GM12878 (cell line): ENCODE data around the gene FAM9C. TPM values are rescaled to one million over a fixed set of nuclear protein-coding genes. Genes with fewer than 3 reads are reported as not detected.

Source experiments
- CUX1 ChIP-seq: IDR thresholded peaks from 2 replicates; pipeline ENCODE4 v1.6.1; 2012; ENCODE audit warnings: improper control_type of control experiment, low read depth, low read length; ENCODE audit not compliant: insufficient replicate concordance
- EP300 ChIP-seq, 2 experiments: fragments of 150-350 bp in 1 of 2; IDR thresholded peaks; 2 replicates each; pipeline ENCODE4 v1.6.1; 2011 to 2012; ENCODE audit warnings: low read depth in 2 of 2, low read length in 2 of 2, borderline replicate concordance in 1 of 2, improper control_type of control experiment in 1 of 2, inconsistent platforms in 1 of 2; ENCODE audit not compliant: control insufficient read depth in 1 of 2
- HDAC2 ChIP-seq: fragments of 200-600 bp; sonication (generic); IDR thresholded peaks from 2 replicates; pipeline ENCODE4 v1.6.1; 2017
- NFYA ChIP-seq: IDR thresholded peaks from 2 replicates; pipeline ENCODE4 v1.6.1; 2011; ENCODE audit warnings: low read depth, mild to moderate bottlenecking, low read length, improper control_type of control experiment, borderline replicate concordance
- NR2F1 ChIP-seq: fragments of 450-650 bp; conservative IDR thresholded peaks from 2 replicates; pipeline ENCODE4 v1.6.1; 2017; ENCODE audit warnings: mild to moderate bottlenecking
- PML ChIP-seq: IDR thresholded peaks from 2 replicates; pipeline ENCODE4 v1.6.1; 2012; ENCODE audit warnings: low read length, inconsistent platforms
- RBBP5 ChIP-seq: fragments of 200-600 bp; sonication (generic); conservative IDR thresholded peaks from 2 replicates; pipeline ENCODE4 v1.6.1; 2016
- RCOR1 ChIP-seq: conservative IDR thresholded peaks from 2 replicates; pipeline ENCODE4 v1.6.1; 2012; ENCODE audit warnings: low read depth, low read length, improper control_type of control experiment
- RUNX3 ChIP-seq: IDR thresholded peaks from 2 replicates; pipeline ENCODE4 v1.6.1; 2012; ENCODE audit warnings: low read length, inconsistent platforms
- SUZ12 ChIP-seq: fragments of 200-600 bp; sonication (generic); IDR thresholded peaks from one replicate; pipeline ENCODE4 v1.6.1; 2018; ENCODE audit warnings: antibody characterized with exemption, mild to moderate bottlenecking; ENCODE audit not compliant: unreplicated experiment
- YBX1 ChIP-seq: fragments of 450-650 bp; IDR thresholded peaks from 2 replicates; pipeline ENCODE4 v1.6.1; 2016; ENCODE audit warnings: antibody characterized with exemption
- ZNF274 ChIP-seq: IDR thresholded peaks from one replicate; pipeline ENCODE4 v1.8.0; 2011; ENCODE audit not compliant: insufficient read length, insufficient read depth
- polyA plus RNA-seq, 11 experiments: library from polyadenylated mRNA; depleted of rRNA in 4 of 11; unstranded in 6 of 11; stranded (reverse) in 5 of 11; fragments of >200 nt; fragmentation: Nextera tagmentation in 4 of 11; fragmentation: Illumina TruSeq in 1 of 11; extraction: Ambion mirVana in 4 of 11; extraction: Trizol in 1 of 11; gene quantifications; 1 replicate in 1 of 11; 2 replicates in 10 of 11; pipeline versions ENCODE4 v1.2.1 to v1.2.3, GENCODE V29; 2011 to 2016; ENCODE audit warnings: inconsistent platforms in 2 of 11, missing spikeins in 2 of 11, low read depth in 1 of 11
- total RNA-seq, 4 experiments: library from RNA; depleted of rRNA in 3 of 4; stranded (reverse); fragments of >200 nt in 3 of 4; fragmentation: Illumina TruSeq in 1 of 4; extraction: Trizol in 1 of 4; gene quantifications; 2 replicates each; pipeline versions ENCODE4 v1.2.1 to v1.2.3, GENCODE V29; 2013 to 2021
- TF ChIP-seq, protein P1 (sequence below): fragments of 450-650 bp; formaldehyde crosslinking; IDR thresholded peaks from 2 replicates; pipeline ENCODE4 v1.4.0; 2020; ENCODE audit warnings: mild to moderate bottlenecking, moderate library complexity
- TF ChIP-seq, protein P2 (sequence below): fragments of 450-650 bp; IDR thresholded peaks from 2 replicates; pipeline ENCODE4 v1.6.1; 2017; ENCODE audit warnings: mild to moderate bottlenecking, moderate library complexity
- TF ChIP-seq, protein P3 (sequence below): fragments of 450-650 bp; IDR thresholded peaks from 2 replicates; pipeline ENCODE4 v1.6.1; 2017; ENCODE audit warnings: borderline replicate concordance

The FAM9C gene
- total and polyA plus RNA-seq, 10 of the 15 experiments (the other 5 are each of a cell fraction or from before 2014, with no cell fraction given): 0.01 to 0.03 TPM; not detected in 8

GRCh38 chrX:13000301-13000811 lies 44.1 kb downstream of the FAM9C start (continued):
- TF ChIP-seq, protein P1, sequence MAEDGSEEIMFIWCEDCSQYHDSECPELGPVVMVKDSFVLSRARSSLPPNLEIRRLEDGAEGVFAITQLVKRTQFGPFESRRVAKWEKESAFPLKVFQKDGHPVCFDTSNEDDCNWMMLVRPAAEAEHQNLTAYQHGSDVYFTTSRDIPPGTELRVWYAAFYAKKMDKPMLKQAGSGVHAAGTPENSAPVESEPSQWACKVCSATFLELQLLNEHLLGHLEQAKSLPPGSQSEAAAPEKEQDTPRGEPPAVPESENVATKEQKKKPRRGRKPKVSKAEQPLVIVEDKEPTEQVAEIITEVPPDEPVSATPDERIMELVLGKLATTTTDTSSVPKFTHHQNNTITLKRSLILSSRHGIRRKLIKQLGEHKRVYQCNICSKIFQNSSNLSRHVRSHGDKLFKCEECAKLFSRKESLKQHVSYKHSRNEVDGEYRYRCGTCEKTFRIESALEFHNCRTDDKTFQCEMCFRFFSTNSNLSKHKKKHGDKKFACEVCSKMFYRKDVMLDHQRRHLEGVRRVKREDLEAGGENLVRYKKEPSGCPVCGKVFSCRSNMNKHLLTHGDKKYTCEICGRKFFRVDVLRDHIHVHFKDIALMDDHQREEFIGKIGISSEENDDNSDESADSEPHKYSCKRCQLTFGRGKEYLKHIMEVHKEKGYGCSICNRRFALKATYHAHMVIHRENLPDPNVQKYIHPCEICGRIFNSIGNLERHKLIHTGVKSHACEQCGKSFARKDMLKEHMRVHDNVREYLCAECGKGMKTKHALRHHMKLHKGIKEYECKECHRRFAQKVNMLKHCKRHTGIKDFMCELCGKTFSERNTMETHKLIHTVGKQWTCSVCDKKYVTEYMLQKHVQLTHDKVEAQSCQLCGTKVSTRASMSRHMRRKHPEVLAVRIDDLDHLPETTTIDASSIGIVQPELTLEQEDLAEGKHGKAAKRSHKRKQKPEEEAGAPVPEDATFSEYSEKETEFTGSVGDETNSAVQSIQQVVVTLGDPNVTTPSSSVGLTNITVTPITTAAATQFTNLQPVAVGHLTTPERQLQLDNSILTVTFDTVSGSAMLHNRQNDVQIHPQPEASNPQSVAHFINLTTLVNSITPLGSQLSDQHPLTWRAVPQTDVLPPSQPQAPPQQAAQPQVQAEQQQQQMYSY (CRISPR knock-in tag): no peak
- TF ChIP-seq CUX1 (peak; percentile 62), NFYA (no peak), SUZ12 (no peak), HDAC2 (no peak), YBX1 (no peak), EP300 (IDR thresholded peaks at IDR 0.05; ENCODE audit: borderline replicate concordance in 1 of 2, control insufficient read depth in 1 of 2, low read depth in 2 of 2, low read length in 2 of 2) (peak; percentile 73; a peak in 2 of 4 replicates), RBBP5 (no peak), NR2F1 (no peak), RCOR1 (0 out of 2 replicates have a peak, but pooled peaks have one; percentile 33), RUNX3 (peak; percentile 3; the same call in 1 of the 2 replicates), PML (0 out of 2 replicates have a peak, but pooled peaks have one; percentile 61), ZNF274 (no peak)
- TF ChIP-seq, protein P2, sequence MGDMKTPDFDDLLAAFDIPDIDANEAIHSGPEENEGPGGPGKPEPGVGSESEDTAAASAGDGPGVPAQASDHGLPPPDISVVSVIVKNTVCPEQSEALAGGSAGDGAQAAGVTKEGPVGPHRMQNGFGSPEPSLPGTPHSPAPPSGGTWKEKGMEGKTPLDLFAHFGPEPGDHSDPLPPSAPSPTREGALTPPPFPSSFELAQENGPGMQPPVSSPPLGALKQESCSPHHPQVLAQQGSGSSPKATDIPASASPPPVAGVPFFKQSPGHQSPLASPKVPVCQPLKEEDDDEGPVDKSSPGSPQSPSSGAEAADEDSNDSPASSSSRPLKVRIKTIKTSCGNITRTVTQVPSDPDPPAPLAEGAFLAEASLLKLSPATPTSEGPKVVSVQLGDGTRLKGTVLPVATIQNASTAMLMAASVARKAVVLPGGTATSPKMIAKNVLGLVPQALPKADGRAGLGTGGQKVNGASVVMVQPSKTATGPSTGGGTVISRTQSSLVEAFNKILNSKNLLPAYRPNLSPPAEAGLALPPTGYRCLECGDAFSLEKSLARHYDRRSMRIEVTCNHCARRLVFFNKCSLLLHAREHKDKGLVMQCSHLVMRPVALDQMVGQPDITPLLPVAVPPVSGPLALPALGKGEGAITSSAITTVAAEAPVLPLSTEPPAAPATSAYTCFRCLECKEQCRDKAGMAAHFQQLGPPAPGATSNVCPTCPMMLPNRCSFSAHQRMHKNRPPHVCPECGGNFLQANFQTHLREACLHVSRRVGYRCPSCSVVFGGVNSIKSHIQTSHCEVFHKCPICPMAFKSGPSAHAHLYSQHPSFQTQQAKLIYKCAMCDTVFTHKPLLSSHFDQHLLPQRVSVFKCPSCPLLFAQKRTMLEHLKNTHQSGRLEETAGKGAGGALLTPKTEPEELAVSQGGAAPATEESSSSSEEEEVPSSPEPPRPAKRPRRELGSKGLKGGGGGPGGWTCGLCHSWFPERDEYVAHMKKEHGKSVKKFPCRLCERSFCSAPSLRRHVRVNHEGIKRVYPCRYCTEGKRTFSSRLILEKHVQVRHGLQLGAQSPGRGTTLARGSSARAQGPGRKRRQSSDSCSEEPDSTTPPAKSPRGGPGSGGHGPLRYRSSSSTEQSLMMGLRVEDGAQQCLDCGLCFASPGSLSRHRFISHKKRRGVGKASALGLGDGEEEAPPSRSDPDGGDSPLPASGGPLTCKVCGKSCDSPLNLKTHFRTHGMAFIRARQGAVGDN: no peak
- TF ChIP-seq, protein P3, sequence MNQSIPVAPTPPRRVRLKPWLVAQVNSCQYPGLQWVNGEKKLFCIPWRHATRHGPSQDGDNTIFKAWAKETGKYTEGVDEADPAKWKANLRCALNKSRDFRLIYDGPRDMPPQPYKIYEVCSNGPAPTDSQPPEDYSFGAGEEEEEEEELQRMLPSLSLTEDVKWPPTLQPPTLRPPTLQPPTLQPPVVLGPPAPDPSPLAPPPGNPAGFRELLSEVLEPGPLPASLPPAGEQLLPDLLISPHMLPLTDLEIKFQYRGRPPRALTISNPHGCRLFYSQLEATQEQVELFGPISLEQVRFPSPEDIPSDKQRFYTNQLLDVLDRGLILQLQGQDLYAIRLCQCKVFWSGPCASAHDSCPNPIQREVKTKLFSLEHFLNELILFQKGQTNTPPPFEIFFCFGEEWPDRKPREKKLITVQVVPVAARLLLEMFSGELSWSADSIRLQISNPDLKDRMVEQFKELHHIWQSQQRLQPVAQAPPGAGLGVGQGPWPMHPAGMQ: no peak
